Measurements from ENCODE around the gene SLC23A3.
A peak's percentile ranks its signal among the peaks of the same experiment; 100 is the strongest.

The SLC23A3 gene

GRCh38 chr2:219169930-219170654 lies at the start of gene SLC23A3:
SLC23A3 (minus strand) TSS chr2:219170029; CDS start chr2:219169984, 45 bp downstream.
- DNase-seq (ENCODE audit: low spot score), result no peak

GRCh38 chr2:219218732-219219701 lies 49.2 kb upstream of the SLC23A3 start, which contains the start of gene ABCB6:
ABCB6 (minus strand) TSS chr2:219218958; CDS start chr2:219218673, 285 bp downstream.
- DNase-seq (ENCODE audit: low spot score), result peak; percentile 89

- peak; percentile 17 for DNase-seq (ENCODE audit: low spot score)
Observed at GRCh38 chr2:219218217-219218731, 48.4 kb upstream of the SLC23A3 start.

- DNase-seq (ENCODE audit: low spot score), result no peak
Observed at GRCh38 chr2:219216535-219216915, 46.7 kb upstream of the SLC23A3 start.

GRCh38 chr2:219215871-219216534 lies 46.2 kb upstream of the SLC23A3 start:
- no peak for DNase-seq (ENCODE audit: low spot score)

- no peak for DNase-seq (ENCODE audit: low spot score)
Observed at GRCh38 chr2:219214786-219215185, 45.0 kb upstream of the SLC23A3 start.

GRCh38 chr2:219214141-219214540 lies 44.3 kb upstream of the SLC23A3 start:
- no peak for DNase-seq (ENCODE audit: low spot score)

- DNase-seq (ENCODE audit: low spot score), result no peak
Observed at GRCh38 chr2:219213486-219214071, 43.8 kb upstream of the SLC23A3 start.

- no peak for DNase-seq (ENCODE audit: low spot score)
Observed at GRCh38 chr2:219213026-219213415, 43.2 kb upstream of the SLC23A3 start.

- DNase-seq (ENCODE audit: low spot score), result no peak
Observed at GRCh38 chr2:219210886-219211362, 41.1 kb upstream of the SLC23A3 start.

- no peak for DNase-seq (ENCODE audit: low spot score)
Observed at GRCh38 chr2:219210196-219210885, 40.5 kb upstream of the SLC23A3 start.

GRCh38 chr2:219209236-219210195 lies 39.7 kb upstream of the SLC23A3 start:
- DNase-seq (ENCODE audit: low spot score), result no peak

GRCh38 chr2:219207884-219208740 lies 38.3 kb upstream of the SLC23A3 start:
- DNase-seq (ENCODE audit: low spot score), result no peak

- DNase-seq (ENCODE audit: low spot score), result no peak
Observed at GRCh38 chr2:219207134-219207883, 37.5 kb upstream of the SLC23A3 start.

GRCh38 chr2:219206328-219207133 lies 36.7 kb upstream of the SLC23A3 start, which contains the start of gene ZFAND2B:
ZFAND2B (plus strand) TSS chr2:219206782; CDS start chr2:219206988, 206 bp downstream.
- peak; percentile 94 for DNase-seq (ENCODE audit: low spot score)

GRCh38 chr2:219205981-219206327 lies 36.1 kb upstream of the SLC23A3 start:
- no peak for DNase-seq (ENCODE audit: low spot score)

- no peak for DNase-seq (ENCODE audit: low spot score)
Observed at GRCh38 chr2:219205165-219205538, 35.3 kb upstream of the SLC23A3 start.

Data from CD4-positive, alpha-beta T cell treated with Interleukin-2 at 100 ng/mL for 4 hours (primary cell).